Stimulated activated CD4-positive, alpha-beta T cell treated with anti-CD3 and anti-CD28 coated beads, TNF-alpha, amount 100 ng/mL, for 1 hour (primary cell): ENCODE results near the gene DSPP.
"Not testable (repeated sequence)": the region's sequence is repeated elsewhere in the genome, so short reads cannot be mapped to it uniquely, and the experiment has no call there.

ENCODE experiments used
- DNase-seq, 3 donors: peaks; one replicate each; pipeline ENCODE4 v3.0.0-alpha.2; 2020; ENCODE audit warnings: low read depth in 3 of 3, low spot score in 1 of 3

Gene DSPP

DNA sequence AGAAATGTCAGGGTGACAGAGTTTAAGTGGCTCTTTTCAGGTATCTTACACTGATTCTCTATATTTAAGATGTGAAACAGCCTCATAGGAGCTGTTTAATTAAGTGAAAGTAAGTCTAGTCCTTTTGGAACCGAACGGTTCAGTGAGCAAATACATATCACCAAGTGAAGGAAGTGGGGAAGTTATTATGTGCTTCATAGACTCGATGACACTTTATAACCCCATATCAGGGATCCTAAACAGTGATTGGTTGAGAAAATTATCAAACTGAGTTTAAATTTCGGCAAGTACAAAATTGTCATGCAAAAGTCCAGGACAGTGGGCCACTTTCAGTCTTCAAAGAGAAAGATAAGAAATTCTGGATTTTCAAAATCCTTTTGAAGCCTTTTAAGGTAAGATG, at the start of gene DSPP:
DSPP (plus strand) TSS at position 301 of the 400 bp plus-strand sequence. CDS start 2,380 bp downstream, outside the sequence.
- DNase-seq: no peak

DNA sequence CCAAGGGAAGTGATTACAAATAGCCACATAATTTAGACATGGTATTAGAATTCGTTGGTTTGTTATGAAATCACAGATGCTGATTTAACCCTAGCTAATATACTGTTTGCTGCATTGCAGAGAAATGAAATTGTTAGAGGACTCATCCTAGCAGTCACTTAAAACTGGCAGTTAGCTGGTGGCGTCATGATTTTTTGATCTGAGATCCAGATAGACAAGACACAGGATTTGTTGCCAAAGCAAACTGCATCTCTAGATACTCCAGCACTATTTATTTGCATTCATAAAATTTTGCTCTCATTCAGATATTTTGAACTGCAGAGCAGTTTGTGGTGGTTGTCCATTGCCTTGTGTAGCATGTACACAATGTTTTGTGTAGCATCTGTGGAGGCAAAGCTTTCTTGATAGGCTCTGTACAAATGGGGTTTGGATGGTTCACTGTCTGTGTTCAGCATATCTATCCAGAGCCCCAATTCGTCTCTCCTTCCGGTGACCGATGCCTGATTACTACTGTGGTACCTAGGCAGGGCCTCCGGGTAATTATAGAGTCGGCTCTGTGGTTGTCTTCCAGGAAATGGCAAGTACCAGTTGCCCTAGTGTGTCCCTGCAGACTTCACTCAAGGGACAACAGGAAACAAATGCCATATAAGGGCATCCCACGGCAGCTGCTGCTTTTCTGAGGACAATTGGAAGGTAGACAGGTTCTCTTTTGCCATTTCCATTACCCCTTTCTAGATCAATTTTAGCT, 49.1 kb upstream of the DSPP start:
- DNase-seq: no peak

DNA sequence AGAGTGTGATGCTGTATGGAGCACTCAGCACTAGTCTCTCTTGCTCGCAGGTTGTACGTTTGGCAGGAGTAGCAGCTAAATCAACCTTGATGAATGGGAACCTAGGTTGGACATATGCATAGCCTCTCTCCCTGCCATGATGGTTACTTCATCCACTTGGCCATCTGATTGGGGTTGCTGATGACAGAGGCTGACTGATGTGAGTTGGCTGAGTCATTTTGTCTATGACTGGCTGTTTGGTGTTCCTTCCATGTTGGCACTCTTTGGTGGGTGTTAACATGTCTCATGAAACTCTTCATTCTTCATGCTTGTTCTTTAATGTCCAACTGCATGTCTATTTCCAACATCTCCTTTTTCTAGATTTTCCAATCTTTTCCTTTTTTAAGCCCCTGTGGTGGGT, 47.5 kb upstream of the DSPP start:
- no peak for DNase-seq

DNA sequence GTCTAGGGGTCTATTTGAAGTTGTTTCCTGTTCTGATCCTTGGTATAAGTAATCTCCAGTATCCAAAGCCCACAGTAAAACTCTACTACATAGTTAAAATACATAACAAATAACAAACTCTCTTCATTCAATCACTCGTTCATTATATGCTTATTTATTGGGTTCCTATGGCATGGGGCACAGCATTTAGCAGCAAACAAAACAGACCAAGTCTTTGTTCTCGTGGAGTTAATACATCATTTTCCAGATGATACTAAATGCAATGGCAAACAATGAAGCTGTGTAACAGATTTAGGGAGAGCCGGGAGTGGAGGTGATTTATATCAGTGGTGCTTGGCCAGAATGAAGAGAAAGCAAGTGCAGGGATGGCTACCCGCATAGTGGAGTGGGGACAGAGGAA, 42.6 kb upstream of the DSPP start:
- DNase-seq: no peak

DNA sequence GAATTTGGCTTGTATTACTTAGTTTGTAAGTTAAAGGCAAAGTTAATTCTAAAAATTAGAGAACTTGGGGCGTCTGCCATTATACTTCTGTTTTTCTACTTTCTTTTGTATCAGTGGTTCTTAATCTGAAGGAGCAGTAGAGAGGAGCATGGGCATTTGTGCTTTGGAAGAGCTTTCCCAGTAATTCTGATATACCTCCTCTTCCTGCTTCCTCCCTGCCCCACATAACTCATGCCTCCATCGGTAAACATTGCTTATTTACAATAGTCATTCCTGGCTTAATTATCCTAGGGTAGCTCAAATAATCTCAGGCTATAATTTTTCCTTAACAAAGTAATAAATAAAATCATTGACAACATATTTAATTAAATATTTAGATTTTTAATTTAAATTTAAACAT, 42.1 kb upstream of the DSPP start:
- no peak for DNase-seq

DNA sequence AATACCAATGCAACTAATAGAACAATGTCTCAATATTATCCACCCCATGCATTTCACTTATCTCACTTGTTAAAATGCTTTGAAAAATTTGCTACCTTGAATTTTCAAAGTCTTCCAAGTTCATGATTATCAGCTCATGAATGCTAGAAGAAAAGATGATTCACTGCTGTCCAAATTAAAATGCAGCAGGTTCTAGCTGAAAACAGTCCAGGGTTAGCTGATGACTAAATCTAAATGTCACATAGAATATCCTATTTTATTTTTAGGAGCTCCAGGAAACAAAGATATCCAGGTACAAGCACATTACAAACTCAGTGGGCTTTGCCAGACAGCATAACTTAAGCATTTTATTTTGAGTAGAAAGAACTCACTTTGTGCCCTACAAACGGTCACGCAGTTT, 41.1 kb upstream of the DSPP start:
- DNase-seq: no peak

DNA sequence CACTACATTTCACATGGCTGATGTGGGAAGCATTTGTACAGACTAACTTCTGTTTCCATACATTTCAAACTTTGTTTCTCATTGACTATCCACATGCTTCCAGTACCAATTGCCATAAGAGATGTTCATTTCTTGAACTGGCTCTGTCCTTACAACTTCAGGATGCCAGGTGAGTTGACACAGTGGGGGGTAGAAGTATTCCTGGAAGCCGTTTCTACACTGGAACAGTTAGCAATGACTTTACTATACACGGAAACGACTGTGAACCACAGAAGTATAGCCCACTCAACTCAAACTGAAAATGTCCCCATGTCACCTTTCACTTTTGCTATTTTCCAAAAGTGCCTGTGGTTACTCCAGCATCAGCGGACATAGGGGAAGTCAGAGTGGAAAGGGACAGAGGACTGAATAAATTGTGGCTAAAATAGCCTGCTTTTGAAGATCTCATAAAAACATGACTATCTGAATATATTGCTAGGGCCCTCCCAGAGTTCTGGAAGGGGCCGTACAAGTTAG, 38.0 kb upstream of the DSPP start:
- no peak for DNase-seq

DNA sequence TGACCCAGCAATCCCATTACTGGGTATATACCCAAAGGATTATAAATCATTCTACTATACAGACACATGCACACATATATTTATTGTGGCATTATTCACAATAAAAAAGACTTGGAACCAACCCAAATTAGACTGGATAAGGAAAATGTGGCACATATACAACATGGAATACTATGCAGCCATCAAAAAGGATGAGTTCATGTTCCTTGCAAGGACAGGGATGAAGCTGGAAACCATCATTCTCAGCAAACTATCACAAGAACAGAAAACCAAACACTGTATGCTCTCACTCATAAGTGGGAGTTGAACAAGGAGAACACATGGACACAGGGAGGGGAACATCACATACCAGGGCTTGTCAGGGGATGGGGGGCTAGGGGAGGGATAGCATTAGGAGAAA, 34.0 kb upstream of the DSPP start:
- DNase-seq: not testable (repeated sequence)

DNA sequence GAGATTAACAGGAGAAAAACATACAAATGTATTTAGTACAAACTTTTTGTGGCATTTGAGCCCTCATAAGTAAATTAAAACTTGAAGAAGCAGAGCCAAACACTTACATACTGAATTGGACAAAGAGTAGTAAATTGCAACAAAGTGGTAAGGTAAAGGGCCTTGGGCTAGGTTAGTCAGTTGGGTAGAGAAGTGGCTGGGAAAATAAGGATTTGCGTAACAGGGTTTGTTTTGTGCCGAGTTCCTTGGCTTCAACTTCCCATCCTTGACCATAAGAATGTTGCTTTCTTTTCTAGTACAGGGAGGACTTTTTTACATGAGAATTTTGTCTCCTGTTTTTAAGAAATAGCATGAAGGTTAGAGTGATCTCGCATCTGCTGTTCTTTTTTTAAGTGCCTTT, 33.3 kb upstream of the DSPP start:
- DNase-seq: no peak

DNA sequence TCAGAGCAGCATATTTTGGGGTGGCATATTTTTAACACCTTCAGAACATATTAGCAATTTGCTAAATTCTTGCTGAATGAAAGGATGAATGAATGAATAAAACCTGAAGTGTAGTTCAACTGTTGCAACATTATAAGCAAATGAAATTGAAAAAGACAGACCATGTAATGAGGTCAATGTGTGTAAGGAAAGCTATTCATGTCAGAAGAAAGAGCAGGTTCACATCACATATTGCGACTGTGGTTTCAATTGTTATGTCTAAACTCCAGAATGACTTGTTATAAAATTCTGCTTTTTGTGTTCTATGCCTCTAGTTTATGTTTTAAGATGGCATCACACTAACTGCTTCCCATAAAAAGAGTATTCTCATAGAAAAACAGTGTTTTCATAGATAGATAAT, 32.9 kb upstream of the DSPP start:
- DNase-seq: no peak

DNA sequence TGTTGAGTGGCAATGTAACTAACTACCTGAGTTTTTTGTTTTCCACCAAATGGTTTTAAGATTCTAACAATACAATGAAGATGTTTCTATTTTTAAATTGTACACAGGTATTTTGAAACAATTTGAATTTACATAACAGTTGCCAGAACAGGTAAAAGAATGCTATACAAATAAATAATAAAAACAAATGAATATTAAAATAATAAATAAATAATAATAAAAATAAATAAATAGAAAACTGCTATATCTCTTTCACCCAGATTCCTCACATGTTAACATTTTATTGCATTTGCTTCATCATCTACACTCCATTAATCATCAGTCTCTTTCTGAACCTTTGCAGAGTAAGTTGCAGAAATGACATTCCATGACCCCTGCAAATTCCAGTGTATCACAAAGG, 32.3 kb upstream of the DSPP start:
- DNase-seq: no peak

DNA sequence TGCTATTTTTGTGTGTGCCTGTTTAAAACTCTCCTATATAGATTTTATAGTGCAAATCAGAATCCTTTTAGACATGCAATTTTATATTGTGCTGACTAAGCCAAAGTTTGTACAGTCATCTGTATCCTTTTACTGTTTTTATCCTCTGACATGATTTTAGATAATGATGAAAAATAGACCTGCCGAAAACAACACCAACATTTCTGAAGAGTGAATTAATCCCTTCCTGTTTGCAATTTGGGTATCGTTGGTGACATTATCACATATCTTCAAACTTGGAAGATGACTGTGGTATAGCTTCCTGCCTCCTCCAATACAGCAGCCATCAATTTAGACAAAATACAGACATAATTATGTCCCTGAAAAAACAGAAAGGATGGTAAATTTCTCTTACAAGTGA, 28.9 kb upstream of the DSPP start:
- DNase-seq: no peak

DNA sequence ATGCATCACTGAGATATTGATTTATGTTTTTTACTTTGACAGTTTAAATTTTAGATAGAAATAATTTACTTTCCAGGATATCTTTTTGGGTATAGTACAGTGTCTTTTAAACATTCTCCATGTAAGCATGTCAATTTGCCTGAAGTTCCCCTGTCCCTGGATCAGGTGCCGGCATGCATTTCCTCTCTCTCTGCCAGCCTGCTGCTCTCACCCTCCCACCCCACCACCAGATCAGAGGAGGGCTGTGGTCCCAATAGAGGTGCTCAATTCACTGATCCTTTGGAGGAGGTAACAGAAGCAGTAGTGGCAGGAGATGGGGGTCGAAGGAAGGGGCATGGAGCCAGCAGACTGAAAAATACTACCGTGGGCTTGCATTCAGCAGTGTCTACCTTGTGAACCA, 28.3 kb upstream of the DSPP start:
- DNase-seq: no peak

DNA sequence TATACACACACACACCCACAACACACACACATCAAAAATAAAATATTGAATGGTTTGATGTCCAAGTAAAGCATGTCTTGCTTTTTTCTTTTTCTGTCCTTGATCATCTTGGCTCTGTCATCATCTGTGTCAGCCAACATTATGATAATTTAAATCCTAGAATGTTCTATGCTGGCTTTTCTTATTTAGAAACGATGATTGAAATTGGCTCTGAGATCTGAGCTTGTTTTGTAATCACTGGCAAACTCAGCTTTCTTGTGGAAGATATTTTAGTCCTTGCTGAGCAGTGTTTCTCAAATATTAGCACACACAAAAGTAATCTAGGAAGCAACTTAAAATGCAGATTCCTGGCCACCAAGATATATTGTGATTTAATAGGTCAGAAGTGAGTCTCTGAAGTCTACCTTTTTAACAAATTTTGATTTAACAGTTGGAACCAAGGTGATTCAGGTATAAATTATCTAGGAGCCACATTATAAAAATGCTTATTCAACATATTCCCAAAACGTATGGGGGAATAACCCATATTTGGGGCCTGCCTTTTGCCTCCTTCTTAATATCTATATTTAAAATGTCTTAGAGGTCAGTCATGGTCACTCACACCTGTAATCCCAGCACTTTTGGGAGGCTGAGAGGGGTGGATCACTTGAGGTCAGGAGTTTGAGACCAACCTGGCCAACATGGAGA, 24.0 kb upstream of the DSPP start:
- DNase-seq: no peak

DNA sequence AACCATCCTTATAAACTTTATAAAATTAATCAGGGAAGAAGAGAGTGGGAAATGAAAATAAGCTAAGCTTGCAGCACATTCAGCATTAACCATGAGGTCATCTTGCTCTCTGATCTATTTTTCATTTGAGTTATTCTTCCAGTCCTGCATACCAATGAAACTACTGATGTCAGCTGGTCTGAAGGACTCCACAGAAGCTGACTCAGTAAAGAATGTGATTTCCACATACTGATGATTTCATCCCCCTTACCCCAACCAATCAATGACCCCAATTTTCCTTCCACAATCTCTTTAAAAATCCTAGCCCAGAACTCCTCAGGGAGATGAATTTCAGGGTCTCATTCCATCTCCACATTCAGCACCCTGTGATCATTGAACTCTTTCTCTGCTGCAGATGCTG, 18.8 kb upstream of the DSPP start:
- DNase-seq: no peak

DNA sequence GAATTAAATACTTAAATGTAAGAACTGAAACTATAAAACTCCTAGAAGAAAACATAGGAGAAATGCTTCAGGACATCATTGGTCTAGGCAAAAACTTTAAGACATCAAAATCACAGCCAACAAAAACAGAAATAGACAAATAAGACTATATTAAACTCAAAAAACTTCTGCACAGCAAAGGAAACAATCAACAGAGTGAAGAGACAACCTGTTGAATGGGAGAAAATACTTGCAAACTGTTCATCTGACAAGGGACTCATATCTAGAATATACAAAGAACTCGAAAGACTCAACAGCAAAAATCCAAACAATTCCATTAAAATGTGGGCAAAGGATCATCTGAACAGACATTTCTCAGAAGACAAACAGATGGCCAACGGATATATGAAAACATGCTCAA, 16.2 kb upstream of the DSPP start:
- no peak for DNase-seq

DNA sequence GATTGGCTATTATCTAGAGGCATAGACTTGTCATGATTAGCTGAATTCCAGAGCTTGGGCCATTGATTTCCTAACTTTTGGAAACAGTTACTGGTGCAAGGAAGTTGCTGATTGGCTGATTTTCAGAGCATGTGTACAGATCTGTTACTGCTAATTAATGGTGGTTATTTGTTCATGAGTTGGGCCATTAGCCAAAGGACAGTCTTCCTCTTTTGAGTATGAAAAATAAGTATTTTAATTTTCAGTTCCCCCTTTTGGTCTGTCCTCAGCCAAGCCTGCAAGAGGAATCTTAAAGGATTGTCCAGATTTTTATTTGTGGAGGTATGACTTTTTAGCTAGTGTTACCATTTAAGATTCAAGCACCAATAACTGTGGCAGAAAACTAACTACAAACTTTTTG, 7.0 kb upstream of the DSPP start:
- DNase-seq: no peak

DNA sequence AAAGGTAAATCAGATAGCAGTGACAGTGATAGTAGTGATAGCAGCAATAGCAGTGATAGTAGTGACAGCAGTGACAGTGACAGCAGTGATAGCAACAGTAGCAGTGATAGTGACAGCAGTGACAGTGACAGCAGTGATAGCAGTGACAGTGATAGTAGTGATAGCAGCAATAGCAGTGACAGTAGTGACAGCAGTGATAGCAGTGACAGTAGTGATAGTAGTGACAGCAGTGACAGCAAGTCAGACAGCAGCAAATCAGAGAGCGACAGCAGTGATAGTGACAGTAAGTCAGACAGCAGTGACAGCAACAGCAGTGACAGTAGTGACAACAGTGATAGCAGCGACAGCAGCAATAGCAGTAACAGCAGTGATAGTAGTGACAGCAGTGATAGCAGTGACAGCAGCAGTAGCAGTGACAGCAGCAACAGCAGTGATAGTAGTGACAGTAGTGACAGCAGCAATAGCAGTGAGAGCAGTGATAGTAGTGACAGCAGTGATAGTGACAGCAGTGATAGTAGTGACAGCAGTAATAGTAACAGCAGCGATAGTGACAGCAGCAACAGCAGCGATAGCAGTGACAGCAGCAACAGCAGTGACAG, 6.1 kb downstream of the DSPP start:
- no peak for DNase-seq

DNA sequence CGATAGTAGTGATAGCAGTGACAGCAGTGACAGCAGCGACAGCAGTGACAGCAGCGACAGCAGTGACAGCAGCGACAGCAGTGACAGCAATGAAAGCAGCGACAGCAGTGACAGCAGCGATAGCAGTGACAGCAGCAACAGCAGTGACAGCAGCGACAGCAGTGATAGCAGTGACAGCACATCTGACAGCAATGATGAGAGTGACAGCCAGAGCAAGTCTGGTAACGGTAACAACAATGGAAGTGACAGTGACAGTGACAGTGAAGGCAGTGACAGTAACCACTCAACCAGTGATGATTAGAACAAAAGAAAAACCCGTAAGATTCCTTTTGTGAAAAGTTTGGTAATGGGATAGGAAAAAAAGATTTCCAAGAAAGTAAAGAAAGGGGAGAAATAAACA, 7.9 kb downstream of the DSPP start:
- no peak for DNase-seq

DNA sequence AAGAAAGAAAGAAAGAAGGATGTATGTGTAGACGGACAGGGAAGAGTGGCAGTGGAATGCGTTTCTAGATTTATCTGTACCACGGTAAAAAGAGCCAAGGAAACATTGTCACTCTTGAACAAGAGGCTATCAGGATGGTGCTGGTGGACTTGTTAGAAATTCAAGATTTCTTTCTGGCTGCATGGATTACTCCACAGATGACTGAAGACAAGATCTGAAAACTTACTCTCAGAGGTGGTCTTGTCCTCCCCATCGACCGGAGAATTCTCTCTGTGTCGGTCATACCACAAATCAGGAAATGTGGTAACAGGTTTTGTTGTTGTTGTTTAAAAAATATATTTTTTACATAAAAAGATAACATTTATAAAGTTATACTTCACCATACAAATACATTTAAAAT, 11.8 kb downstream of the DSPP start:
- DNase-seq: no peak

DNA sequence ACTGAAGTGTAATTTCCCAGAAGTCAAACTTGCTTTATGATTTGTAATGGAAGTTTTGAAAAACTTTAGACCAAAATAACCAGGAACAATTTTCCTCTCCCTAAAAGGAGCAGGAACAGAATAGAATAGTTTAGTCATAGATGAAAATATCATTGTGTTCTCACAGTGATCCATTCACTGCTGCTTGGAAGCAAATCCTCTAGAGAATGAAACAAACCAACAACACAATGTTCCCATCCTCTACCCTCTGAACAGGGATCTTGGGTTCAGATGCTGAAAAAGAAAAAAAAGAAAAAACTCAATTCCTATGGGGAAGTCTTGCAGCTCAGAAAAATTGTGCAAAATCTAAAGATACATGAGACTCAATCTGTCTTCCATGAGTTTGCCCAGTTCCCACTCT, 12.2 kb downstream of the DSPP start:
- DNase-seq: no peak

DNA sequence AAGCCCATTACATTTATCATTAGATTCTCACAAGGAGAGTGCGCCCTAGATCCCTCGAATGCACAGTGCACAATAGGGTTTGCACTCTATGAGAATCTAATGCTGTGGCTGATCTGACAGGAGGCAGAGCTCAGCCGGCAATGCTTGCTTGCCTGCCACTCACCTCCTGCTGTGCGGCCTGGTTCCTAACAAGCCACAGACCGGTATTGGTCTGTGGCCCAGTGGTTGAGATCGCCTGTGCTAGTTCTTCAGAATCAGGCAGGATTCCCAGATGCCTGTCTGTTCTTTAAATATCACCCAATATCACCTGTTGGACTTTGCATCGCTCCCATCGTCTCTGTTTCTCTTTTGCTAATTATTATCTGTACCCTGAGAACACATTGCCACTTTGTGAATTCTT, 14.0 kb downstream of the DSPP start:
- no peak for DNase-seq
